Brain microvascular endothelial cell (primary cell): ENCODE measurements around the gene ATP6V1A.
A peak's percentile ranks its signal among the peaks of the same experiment; 100 is the strongest.

ENCODE experiments used
- DNase-seq: peaks from one replicate; pipeline ENCODE4 v3.0.0-alpha.2; 2020
- H3K27ac ChIP-seq: fragments of 250-450 bp; sonication (Bioruptor Pico); 2 replicates; pipeline ENCODE4 v1.5.1; 2020; ENCODE audit warnings: mild to moderate bottlenecking, moderate library complexity
- H3K27me3 ChIP-seq: fragments of 250-450 bp; sonication (Bioruptor Pico); replicated peaks from 2 replicates; pipeline ENCODE4 v1.5.1; 2020; ENCODE audit warnings: mild to moderate bottlenecking
- H3K36me3 ChIP-seq: fragments of 250-450 bp; sonication (Bioruptor Pico); replicated peaks from 2 replicates; pipeline ENCODE4 v1.5.1; 2020; ENCODE audit warnings: mild to moderate bottlenecking
- H3K4me3 ChIP-seq: 2 replicates; pipeline ENCODE4 v1.5.1; 2011; ENCODE audit warnings: low read depth, mild to moderate bottlenecking, control low read depth, low read length, moderate library complexity
- in situ Hi-C: cut with HindIII; loops from 2 replicates; pipeline ENCODE4 v1.10.0; 2017; ENCODE audit warnings: low sequenced_read_pairs, low pct_ligation_motif_present
- TF ChIP-seq, protein P1 (sequence below): IDR thresholded peaks from 2 replicates; pipeline ENCODE4 v1.5.1; 2011; ENCODE audit warnings: low read depth, mild to moderate bottlenecking, moderate library complexity, low read length, control low read depth, inconsistent platforms; ENCODE audit errors: missing control alignments

ATP6V1A gene

GRCh38 chr3:113746548-113747282, at the start of gene ATP6V1A:
ATP6V1A (plus strand) TSS chr3:113747035; CDS start chr3:113778754, 31,719 bp downstream.
- DNase-seq, result peak; percentile 91
- peak within 1 kb of the TSS; percentile 97 for H3K27ac ChIP-seq
- H3K4me3 ChIP-seq, result peak within 1 kb of the TSS; percentile 94
- in situ Hi-C loops, result no loop called here
- TF ChIP-seq, protein P1, sequence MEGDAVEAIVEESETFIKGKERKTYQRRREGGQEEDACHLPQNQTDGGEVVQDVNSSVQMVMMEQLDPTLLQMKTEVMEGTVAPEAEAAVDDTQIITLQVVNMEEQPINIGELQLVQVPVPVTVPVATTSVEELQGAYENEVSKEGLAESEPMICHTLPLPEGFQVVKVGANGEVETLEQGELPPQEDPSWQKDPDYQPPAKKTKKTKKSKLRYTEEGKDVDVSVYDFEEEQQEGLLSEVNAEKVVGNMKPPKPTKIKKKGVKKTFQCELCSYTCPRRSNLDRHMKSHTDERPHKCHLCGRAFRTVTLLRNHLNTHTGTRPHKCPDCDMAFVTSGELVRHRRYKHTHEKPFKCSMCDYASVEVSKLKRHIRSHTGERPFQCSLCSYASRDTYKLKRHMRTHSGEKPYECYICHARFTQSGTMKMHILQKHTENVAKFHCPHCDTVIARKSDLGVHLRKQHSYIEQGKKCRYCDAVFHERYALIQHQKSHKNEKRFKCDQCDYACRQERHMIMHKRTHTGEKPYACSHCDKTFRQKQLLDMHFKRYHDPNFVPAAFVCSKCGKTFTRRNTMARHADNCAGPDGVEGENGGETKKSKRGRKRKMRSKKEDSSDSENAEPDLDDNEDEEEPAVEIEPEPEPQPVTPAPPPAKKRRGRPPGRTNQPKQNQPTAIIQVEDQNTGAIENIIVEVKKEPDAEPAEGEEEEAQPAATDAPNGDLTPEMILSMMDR, result no peak
- H3K36me3 ChIP-seq, result no peaks in the 10 kb centered on the region
- H3K27me3 ChIP-seq, result no peaks in the 10 kb centered on the region

- peak overlapping the region; percentile 58 for H3K27ac ChIP-seq
- no peak for DNase-seq
- peak overlapping the region; percentile 72 for H3K4me3 ChIP-seq
- TF ChIP-seq, protein P1, result no peak
- no peaks in the 10 kb centered on the region for H3K36me3 ChIP-seq
- no peaks in the 10 kb centered on the region for H3K27me3 ChIP-seq
- in situ Hi-C loops, result no loop called here
Measured at GRCh38 chr3:113697500-113698090, 49.2 kb upstream of the ATP6V1A start.

- in situ Hi-C loops, result no loop called here
- DNase-seq, result no peak
- TF ChIP-seq, protein P1, result no peak
- no peak overlapping the region for H3K4me3 ChIP-seq
- H3K27me3 ChIP-seq, result no peaks in the 10 kb centered on the region
- no peak overlapping the region for H3K27ac ChIP-seq
- no peaks in the 10 kb centered on the region for H3K36me3 ChIP-seq
Measured at GRCh38 chr3:113698213-113698742, 48.6 kb upstream of the ATP6V1A start.

DNA sequence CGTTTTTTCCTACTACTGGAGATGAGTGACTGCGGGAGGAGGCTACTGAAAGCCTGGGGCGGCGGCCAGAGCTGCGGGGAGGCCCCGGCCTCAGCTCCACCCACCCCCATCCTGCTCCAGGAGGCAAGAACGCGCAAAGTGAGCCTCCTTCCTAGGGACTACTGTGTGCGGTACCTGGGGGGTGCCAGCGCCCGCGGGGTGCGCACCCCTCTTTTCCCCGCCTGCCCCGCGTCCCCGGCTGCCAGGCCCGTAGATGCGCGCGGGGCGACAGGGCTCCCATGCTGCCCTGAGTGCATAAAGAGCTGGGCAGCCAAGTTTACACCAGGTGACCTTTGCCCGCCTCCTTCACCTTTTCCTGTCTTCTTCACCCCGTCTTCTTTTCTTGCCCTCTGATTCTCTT, 47.9 kb upstream of the ATP6V1A start:
- Histone ChIP-seq H3K4me3 (peak overlapping the region; percentile 42), H3K27ac (no peak overlapping the region)
- no peak for DNase-seq

GRCh38 chr3:113707835-113708234, 39.0 kb upstream of the ATP6V1A start:
- H3K4me3 ChIP-seq, result no peak overlapping the region
- H3K36me3 ChIP-seq, result no peaks in the 10 kb centered on the region
- in situ Hi-C loops, result no loop called here
- no peak for DNase-seq
- TF ChIP-seq, protein P1, result no peak
- no peaks in the 10 kb centered on the region for H3K27me3 ChIP-seq
- no peak overlapping the region for H3K27ac ChIP-seq

More for the DNA sequence above, 47.9 kb upstream of the ATP6V1A start:
- in situ Hi-C loops, result no loop called here
- TF ChIP-seq, protein P1, result no peak
- Histone ChIP-seq H3K36me3 (no peaks in the 10 kb centered on the region), H3K27me3 (no peaks in the 10 kb centered on the region)
